WTC11 (cell line): ENCODE data around the gene RNF150.

Source experiments
- CBFB ChIP-seq: sonication (generic); formaldehyde crosslinking; IDR thresholded peaks from 2 replicates; pipeline ENCODE4 v1.8.1; 2022; ENCODE audit warnings: mild to moderate bottlenecking, low read depth, missing genetic modification reagents
- ELF4 ChIP-seq: sonication (generic); formaldehyde crosslinking; IDR thresholded peaks from 2 replicates; pipeline ENCODE4 v1.8.1; 2022; ENCODE audit warnings: low read depth, mild to moderate bottlenecking, moderate library complexity, missing genetic modification reagents
- NFYB ChIP-seq: sonication (generic); formaldehyde crosslinking; conservative IDR thresholded peaks from 2 replicates; pipeline ENCODE4 v1.8.0; 2022; ENCODE audit warnings: low read depth, missing genetic modification reagents
- TP53 ChIP-seq: sonication (generic); formaldehyde crosslinking; IDR thresholded peaks from 2 replicates; pipeline ENCODE4 v1.8.1; 2023; ENCODE audit warnings: mild to moderate bottlenecking, missing genetic modification reagents
- TF ChIP-seq, protein P1 (sequence below): sonication (generic); formaldehyde crosslinking; IDR thresholded peaks from 2 replicates; pipeline ENCODE4 v1.8.0; 2023; ENCODE audit warnings: missing genetic modification reagents
- TF ChIP-seq, protein P2 (sequence below): fragments of 200-600 bp; IDR thresholded peaks from 2 replicates; pipeline ENCODE4 v1.8.0; 2022; ENCODE audit warnings: antibody characterized with exemption
- TF ChIP-seq, protein P3 (sequence below): sonication (generic); formaldehyde crosslinking; IDR thresholded peaks from 2 replicates; pipeline ENCODE4 v1.8.0; 2023; ENCODE audit warnings: missing genetic modification reagents, mild to moderate bottlenecking, borderline replicate concordance

DNA sequence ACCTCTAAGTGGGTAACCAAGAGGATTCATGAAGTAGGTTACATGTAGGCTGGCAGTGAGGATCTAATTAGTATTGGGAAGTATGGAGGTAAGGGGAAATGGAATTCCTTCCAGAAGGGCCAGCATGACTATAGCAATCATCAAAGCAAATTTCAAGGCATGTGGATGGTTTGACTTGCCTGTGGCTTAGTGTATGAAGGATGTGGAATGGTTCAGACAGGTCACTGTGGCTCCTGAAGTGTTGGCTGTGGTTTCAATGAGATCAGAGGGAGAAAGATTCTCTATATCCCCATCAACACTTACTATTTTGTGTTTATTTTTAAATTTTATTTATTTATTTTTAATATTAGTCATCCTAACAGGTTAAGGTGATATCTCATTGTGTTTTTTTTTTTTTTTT lies 255.5 kb downstream of the RNF150 start:
- TF ChIP-seq, protein P1, sequence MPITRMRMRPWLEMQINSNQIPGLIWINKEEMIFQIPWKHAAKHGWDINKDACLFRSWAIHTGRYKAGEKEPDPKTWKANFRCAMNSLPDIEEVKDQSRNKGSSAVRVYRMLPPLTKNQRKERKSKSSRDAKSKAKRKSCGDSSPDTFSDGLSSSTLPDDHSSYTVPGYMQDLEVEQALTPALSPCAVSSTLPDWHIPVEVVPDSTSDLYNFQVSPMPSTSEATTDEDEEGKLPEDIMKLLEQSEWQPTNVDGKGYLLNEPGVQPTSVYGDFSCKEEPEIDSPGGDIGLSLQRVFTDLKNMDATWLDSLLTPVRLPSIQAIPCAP (CRISPR knock-in tag) = no peak
- TF ChIP-seq, protein P2, sequence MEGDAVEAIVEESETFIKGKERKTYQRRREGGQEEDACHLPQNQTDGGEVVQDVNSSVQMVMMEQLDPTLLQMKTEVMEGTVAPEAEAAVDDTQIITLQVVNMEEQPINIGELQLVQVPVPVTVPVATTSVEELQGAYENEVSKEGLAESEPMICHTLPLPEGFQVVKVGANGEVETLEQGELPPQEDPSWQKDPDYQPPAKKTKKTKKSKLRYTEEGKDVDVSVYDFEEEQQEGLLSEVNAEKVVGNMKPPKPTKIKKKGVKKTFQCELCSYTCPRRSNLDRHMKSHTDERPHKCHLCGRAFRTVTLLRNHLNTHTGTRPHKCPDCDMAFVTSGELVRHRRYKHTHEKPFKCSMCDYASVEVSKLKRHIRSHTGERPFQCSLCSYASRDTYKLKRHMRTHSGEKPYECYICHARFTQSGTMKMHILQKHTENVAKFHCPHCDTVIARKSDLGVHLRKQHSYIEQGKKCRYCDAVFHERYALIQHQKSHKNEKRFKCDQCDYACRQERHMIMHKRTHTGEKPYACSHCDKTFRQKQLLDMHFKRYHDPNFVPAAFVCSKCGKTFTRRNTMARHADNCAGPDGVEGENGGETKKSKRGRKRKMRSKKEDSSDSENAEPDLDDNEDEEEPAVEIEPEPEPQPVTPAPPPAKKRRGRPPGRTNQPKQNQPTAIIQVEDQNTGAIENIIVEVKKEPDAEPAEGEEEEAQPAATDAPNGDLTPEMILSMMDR = no peak
- TF ChIP-seq CBFB (CRISPR knock-in tag) = no peak
- no peak for TF ChIP-seq TP53 (CRISPR knock-in tag)
- TF ChIP-seq NFYB (CRISPR knock-in tag) = no peak
- TF ChIP-seq, protein P3, sequence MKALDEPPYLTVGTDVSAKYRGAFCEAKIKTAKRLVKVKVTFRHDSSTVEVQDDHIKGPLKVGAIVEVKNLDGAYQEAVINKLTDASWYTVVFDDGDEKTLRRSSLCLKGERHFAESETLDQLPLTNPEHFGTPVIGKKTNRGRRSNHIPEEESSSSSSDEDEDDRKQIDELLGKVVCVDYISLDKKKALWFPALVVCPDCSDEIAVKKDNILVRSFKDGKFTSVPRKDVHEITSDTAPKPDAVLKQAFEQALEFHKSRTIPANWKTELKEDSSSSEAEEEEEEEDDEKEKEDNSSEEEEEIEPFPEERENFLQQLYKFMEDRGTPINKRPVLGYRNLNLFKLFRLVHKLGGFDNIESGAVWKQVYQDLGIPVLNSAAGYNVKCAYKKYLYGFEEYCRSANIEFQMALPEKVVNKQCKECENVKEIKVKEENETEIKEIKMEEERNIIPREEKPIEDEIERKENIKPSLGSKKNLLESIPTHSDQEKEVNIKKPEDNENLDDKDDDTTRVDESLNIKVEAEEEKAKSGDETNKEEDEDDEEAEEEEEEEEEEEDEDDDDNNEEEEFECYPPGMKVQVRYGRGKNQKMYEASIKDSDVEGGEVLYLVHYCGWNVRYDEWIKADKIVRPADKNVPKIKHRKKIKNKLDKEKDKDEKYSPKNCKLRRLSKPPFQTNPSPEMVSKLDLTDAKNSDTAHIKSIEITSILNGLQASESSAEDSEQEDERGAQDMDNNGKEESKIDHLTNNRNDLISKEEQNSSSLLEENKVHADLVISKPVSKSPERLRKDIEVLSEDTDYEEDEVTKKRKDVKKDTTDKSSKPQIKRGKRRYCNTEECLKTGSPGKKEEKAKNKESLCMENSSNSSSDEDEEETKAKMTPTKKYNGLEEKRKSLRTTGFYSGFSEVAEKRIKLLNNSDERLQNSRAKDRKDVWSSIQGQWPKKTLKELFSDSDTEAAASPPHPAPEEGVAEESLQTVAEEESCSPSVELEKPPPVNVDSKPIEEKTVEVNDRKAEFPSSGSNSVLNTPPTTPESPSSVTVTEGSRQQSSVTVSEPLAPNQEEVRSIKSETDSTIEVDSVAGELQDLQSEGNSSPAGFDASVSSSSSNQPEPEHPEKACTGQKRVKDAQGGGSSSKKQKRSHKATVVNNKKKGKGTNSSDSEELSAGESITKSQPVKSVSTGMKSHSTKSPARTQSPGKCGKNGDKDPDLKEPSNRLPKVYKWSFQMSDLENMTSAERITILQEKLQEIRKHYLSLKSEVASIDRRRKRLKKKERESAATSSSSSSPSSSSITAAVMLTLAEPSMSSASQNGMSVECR (CRISPR knock-in tag) = no peak
- no peak for TF ChIP-seq ELF4
